Breast epithelium (tissue), 4 donors: ENCODE measurements around the gene ESYT2. TPM values are rescaled to one million over a fixed set of nuclear protein-coding genes. Genes with fewer than 3 reads are reported as not detected.

Source experiments
- DNase-seq, 2 donors: peaks; one replicate each; pipeline ENCODE4 v3.0.0-alpha.2; 2019; ENCODE audit warnings: low spot score in 2 of 2
- H3K27ac ChIP-seq, 2 donors: fragments of 200-600 bp; sonication (generic) in 1 of 2; one replicate each; pipeline ENCODE4 v1.5.1; 2016 to 2019; ENCODE audit warnings: mild to moderate bottlenecking in 1 of 2
- H3K27me3 ChIP-seq, 2 donors: fragments of 200-600 bp; sonication (generic) in 1 of 2; one replicate each; pipeline versions ENCODE4 v1.5.1 to v1.6.0; 2017 to 2019; ENCODE audit warnings: control low read depth in 1 of 2, mild to moderate bottlenecking in 1 of 2
- H3K36me3 ChIP-seq: fragments of 200-600 bp; one replicate; pipeline ENCODE4 v1.5.1; 2019
- H3K4me1 ChIP-seq, 2 donors: fragments of 200-600 bp; sonication (generic); one replicate each; pipeline ENCODE4 v1.5.1; 2016 to 2019; ENCODE audit warnings: control low read depth in 1 of 2
- H3K4me3 ChIP-seq, 3 donors: fragments of 200-600 bp; sonication (generic); 1 replicate in 2 of 3; 2 replicates in 1 of 3; pipeline ENCODE4 v1.5.1; 2016 to 2019; ENCODE audit warnings: mild to moderate bottlenecking in 3 of 3, moderate library complexity in 2 of 3
- H3K9me3 ChIP-seq, 2 donors: fragments of 200-600 bp; sonication (generic) in 1 of 2; one replicate each; pipeline ENCODE4 v1.5.1; 2016 to 2019; ENCODE audit warnings: control low read depth in 1 of 2
- POLR2A ChIP-seq: fragments of 450-650 bp; IDR thresholded peaks from one replicate; pipeline ENCODE4 v1.6.1; 2016; ENCODE audit warnings: antibody characterized with exemption, mild to moderate bottlenecking, moderate library complexity
- POLR2AphosphoS5 ChIP-seq, 3 donors: sonication (generic); formaldehyde crosslinking; IDR thresholded peaks; one replicate each; pipeline ENCODE4 v1.6.1; 2017; ENCODE audit warnings: antibody characterized with exemption in 3 of 3
- intact Hi-C: fragments of 100-400 bp; cut with DNase I; formaldehyde crosslinking; loops from one replicate; pipeline ENCODE4 v1.15.1; 2023; ENCODE audit warnings: low total_unique reads
- total RNA-seq, 3 donors: library from RNA; depleted of rRNA; stranded (reverse); fragments of >200 nt; gene quantifications; one replicate each; pipeline ENCODE4 v1.1.0, GENCODE V29; 2016
- TF ChIP-seq, protein P1 (sequence below), 3 donors: fragments of 450-650 bp; IDR thresholded peaks; one replicate each; pipeline ENCODE4 v1.5.1; 2016 to 2017; ENCODE audit warnings: antibody characterized with exemption in 3 of 3, mild to moderate bottlenecking in 3 of 3, moderate library complexity in 3 of 3

The ESYT2 gene
- total RNA-seq, 3 donors from 2014 or later: 97.3 to 155 (median 115) TPM

DNA sequence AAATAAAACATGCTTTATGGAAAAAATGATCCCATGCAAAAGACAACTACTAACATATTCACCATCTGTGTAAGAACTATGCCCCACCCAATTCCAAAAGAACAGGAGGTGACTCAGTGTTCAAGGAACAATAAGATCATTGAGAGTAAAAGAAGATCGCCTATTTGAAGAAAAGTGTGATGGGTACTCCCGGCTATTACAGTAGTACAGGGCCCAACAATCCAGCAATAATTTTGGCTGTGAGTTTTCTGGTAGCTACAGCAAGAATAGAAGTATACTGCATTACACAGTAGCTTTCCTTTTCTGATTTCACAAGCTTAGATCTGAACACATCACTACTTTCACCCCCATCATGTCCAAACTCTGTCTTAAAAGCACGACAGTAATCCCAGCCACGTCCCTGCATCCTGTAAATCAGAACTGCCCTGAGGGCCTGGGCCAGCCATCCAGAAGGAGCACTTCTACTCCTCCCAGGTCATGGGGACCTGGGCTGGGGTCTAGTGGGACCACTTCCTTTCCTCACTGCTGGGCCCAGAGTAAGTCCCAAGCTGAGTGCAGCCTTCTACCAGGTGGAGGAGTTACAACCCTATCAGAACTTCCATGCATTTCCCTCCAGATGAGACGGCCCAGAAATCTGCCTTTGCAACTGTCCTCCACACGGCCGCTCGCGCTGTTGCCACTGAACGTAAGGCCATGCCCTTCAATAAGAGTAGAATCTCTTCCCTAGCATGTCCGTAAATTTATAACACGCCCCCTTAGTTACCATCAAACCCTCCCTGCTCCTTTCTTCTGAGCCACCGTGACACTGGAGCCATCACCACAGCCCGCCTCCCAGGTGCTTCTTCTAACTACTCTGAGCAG is 7.9 kb downstream of the ESYT2 start:
- intact Hi-C loops: no loop called here
- Histone ChIP-seq H3K9me3 (no peaks in the 10 kb centered on the region), H3K36me3 (no peaks in the 10 kb centered on the region), H3K27me3 (no peaks in the 10 kb centered on the region), H3K27ac (peak overlapping the region; percentile 93 to 98), H3K4me3 (peak overlapping the region in 1 of 3 donors; percentile 2), H3K4me1 (peaks cover 8 to 33% of the 10 kb centered on the region in 2 donors)
- TF ChIP-seq POLR2AphosphoS5 (IDR thresholded peaks at IDR 0.05) (peak in 1 of 3 donors; percentile 16), POLR2A (no peak)
- TF ChIP-seq, protein P1, sequence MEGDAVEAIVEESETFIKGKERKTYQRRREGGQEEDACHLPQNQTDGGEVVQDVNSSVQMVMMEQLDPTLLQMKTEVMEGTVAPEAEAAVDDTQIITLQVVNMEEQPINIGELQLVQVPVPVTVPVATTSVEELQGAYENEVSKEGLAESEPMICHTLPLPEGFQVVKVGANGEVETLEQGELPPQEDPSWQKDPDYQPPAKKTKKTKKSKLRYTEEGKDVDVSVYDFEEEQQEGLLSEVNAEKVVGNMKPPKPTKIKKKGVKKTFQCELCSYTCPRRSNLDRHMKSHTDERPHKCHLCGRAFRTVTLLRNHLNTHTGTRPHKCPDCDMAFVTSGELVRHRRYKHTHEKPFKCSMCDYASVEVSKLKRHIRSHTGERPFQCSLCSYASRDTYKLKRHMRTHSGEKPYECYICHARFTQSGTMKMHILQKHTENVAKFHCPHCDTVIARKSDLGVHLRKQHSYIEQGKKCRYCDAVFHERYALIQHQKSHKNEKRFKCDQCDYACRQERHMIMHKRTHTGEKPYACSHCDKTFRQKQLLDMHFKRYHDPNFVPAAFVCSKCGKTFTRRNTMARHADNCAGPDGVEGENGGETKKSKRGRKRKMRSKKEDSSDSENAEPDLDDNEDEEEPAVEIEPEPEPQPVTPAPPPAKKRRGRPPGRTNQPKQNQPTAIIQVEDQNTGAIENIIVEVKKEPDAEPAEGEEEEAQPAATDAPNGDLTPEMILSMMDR (IDR thresholded peaks at IDR 0.05): no peak
- DNase-seq: no peak

DNA sequence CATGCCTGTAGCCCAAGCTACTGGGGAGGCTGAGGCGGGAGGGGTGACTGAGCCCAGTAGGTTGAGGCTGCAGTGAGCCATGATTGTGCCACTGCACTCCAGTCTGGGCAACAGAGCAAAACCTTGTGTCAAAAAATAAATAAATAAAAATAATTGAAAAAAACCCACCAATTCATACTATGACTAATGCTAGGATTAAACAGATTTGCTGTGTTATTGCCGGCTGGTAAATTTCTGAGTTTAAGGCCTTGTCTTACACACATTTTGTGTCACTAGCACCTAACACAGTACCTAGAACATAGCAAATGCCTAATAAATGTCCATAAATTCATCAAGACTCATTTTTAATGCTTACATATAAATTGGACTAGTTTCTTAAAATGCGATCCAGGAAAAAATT is 8.7 kb downstream of the ESYT2 start:
- intact Hi-C loops: no loop called here
- H3K4me1 ChIP-seq: peaks cover 8 to 41% of the 10 kb centered on the region in 2 donors
- TF ChIP-seq POLR2A (no peak), POLR2AphosphoS5 (IDR thresholded peaks at IDR 0.05) (no peak)
- TF ChIP-seq, protein P1 (IDR thresholded peaks at IDR 0.05): no peak
- H3K27me3 ChIP-seq: no peaks in the 10 kb centered on the region
- no peaks in the 10 kb centered on the region for H3K9me3 ChIP-seq
- H3K27ac ChIP-seq: peak overlapping the region; percentile 46 to 98
- H3K4me3 ChIP-seq: no peak overlapping the region
- H3K36me3 ChIP-seq: no peaks in the 10 kb centered on the region
- no peak for DNase-seq

DNA sequence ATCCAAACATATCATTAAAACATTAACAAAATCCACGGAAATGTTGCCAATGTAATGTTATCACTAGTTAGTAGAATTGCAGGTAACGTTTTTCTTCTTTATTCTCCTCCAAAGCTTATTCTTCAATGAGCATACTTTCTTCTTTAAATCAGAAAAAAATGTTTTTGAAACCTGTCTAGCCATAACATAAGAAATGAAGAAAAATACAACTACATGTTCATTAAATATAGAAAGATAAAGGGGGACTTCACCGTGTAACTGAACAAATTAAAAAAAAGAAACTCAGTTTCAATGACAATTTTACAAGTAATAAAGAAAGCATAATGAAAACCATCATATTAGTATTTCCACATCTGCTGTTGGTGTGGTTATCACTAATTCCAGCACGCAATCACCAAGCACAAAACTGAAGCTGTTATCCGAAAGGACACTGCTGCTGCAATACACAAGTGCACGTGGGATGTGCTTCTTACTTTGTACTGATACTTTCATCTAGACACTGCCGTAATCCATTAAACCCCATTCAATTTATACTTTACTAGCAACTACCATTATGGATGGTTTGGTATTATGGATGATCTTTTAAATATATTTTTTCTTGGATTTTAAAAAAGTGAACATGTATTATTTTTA is 9.6 kb downstream of the ESYT2 start:
- H3K27ac ChIP-seq: peak overlapping the region; percentile 96 to 98
- intact Hi-C loops: no loop called here

DNA sequence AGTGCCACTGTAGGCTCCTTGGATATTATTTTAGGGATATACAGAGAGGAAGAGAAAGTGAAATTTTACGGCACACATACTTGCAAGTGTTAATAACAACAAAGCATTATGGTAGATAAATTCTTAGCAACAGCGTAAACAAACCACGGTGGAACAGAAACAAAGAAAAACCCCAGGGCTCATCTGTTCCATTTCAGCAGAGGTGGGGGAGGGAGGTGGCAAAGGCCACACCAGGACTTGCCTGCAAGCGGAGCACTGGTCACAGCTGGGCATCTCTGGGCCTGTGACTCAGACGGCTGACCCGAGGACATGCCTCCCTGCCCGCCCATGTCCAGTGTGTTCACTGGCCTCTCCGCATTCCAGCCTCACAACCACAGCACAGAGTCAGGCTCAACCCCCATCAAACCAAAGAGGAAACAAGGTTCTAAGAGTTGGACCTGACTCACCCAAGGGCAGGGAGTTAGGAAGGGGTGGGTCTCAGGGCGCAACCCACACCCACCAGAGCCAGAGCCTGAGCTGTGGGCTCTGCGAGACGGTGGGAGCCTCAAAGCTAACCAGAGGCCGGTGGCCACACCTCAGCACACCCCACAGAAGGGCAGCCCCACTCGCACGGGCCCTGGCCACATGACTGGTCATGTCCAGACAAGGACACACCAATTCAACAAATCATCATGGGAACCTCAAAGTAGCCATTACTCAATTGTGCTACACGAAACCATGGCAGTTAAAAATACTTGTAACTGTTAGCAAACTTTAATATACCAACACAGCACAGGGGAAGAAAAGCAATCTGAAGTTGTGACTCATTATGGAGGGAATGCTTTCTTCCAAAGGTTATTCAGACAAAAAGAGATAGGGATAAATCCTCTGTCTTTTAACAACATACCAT is 10.7 kb downstream of the ESYT2 start:
- H3K4me3 ChIP-seq: peak overlapping the region in 2 of 3 donors; percentile 27 to 48
- H3K9me3 ChIP-seq: no peaks in the 10 kb centered on the region
- TF ChIP-seq POLR2A (no peak), POLR2AphosphoS5 (IDR thresholded peaks at IDR 0.05) (peak; percentile 65 to 75 (median 69))
- DNase-seq: peak; percentile 86 to 89
- peak overlapping the region; percentile 96 to 98 for H3K27ac ChIP-seq
- H3K4me1 ChIP-seq: peaks cover 8 to 42% of the 10 kb centered on the region in 2 donors
- H3K36me3 ChIP-seq: no peaks in the 10 kb centered on the region
- intact Hi-C loops: no loop called here
- no peaks in the 10 kb centered on the region for H3K27me3 ChIP-seq

More for the DNA sequence above, 9.6 kb downstream of the ESYT2 start:
- Histone ChIP-seq H3K4me3 (no peak overlapping the region), H3K36me3 (no peaks in the 10 kb centered on the region), H3K27me3 (no peaks in the 10 kb centered on the region), H3K9me3 (no peaks in the 10 kb centered on the region), H3K4me1 (peaks cover 8 to 42% of the 10 kb centered on the region in 2 donors)
- DNase-seq: no peak
- TF ChIP-seq, protein P1 (IDR thresholded peaks at IDR 0.05): no peak
- TF ChIP-seq POLR2A (no peak), POLR2AphosphoS5 (IDR thresholded peaks at IDR 0.05) (no peak)

DNA sequence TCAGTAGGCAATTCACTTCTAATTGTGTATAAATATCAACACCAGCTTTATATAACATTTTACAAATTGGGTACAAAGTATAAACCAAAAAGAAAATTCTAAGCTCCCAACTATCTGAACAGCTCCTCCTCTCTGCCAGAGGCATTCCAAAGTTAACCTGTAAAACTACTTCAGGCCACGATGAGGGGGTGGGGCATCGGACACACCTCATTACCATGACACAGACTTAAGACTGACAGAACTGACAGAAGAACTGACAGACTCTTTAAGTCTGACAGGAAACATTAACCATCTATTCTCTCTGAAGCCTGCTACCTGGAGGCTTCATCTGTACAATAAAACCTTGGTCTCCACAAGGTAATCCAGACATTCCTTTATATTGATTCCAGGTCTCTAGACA is 12.3 kb downstream of the ESYT2 start:
- DNase-seq: peak in 1 of 2 donors; percentile 55
- no peaks in the 10 kb centered on the region for H3K27me3 ChIP-seq
- peaks cover 8 to 46% of the 10 kb centered on the region in 2 donors for H3K4me1 ChIP-seq
- intact Hi-C loops: no loop called here
- no peak overlapping the region for H3K4me3 ChIP-seq
- TF ChIP-seq, protein P1 (IDR thresholded peaks at IDR 0.05): no peak
- TF ChIP-seq POLR2A (no peak), POLR2AphosphoS5 (IDR thresholded peaks at IDR 0.05) (no peak)
- H3K36me3 ChIP-seq: no peaks in the 10 kb centered on the region
- no peaks in the 10 kb centered on the region for H3K9me3 ChIP-seq
- H3K27ac ChIP-seq: peak overlapping the region; percentile 96 to 98
